Renal pelvis (tissue), 12 donors: ENCODE results near the gene FBXL4. TPM values are rescaled to one million over a fixed set of nuclear protein-coding genes. Genes with fewer than 3 reads are reported as not detected.

ENCODE experiments used
- DNase-seq: peaks from one replicate; pipeline ENCODE4 v3.0.0-alpha.2; 2013
- long read RNA-seq, 16 experiments: transcript quantifications; one replicate each; lab custom pipeline, GENCODE V29; 2026
- polyA plus RNA-seq, 3 donors: library from polyadenylated mRNA; unstranded; fragments of 120-200 nt; gene quantifications; one replicate each; pipeline ENCODE4 v1.2.1, GENCODE V29; 2013; ENCODE audit not compliant: insufficient read length in 3 of 3

The FBXL4 gene
- 10 to 100 TPM; 22.1 to 28.2 (median 24.1) TPM for polyA plus RNA-seq
- long read RNA-seq, donor 1: 0 reads
- long read RNA-seq, donor 2, partial matches to known transcripts: 0 of 1 reads
- long read RNA-seq, donor 2, other reads (novel, unspliced or antisense): 0 of 1 reads
- long read RNA-seq, donor 3, full-length matches to known transcripts: 3 of 3 reads
- long read RNA-seq, donor 3, partial matches to known transcripts: 0 of 3 reads
- long read RNA-seq, donor 3, other reads (novel, unspliced or antisense): 0 of 3 reads
- long read RNA-seq, donor 4, full-length matches to known transcripts: 1 of 11 reads
- long read RNA-seq, donor 4, partial matches to known transcripts: 10 of 11 reads
- long read RNA-seq, donor 4, other reads (novel, unspliced or antisense): 0 of 11 reads
- long read RNA-seq, donor 5, full-length matches to known transcripts: 2 of 2 reads
- long read RNA-seq, donor 5, partial matches to known transcripts: 0 of 2 reads
- long read RNA-seq, donor 5, other reads (novel, unspliced or antisense): 0 of 2 reads
- long read RNA-seq, donor 6, full-length matches to known transcripts: 5 of 5 reads
- long read RNA-seq, donor 6, partial matches to known transcripts: 0 of 5 reads
- long read RNA-seq, donor 6, other reads (novel, unspliced or antisense): 0 of 5 reads
- long read RNA-seq, donor 7: 0 reads
- long read RNA-seq, donor 8, full-length matches to known transcripts: 2 of 2 reads
- long read RNA-seq, donor 8, partial matches to known transcripts: 0 of 2 reads
- long read RNA-seq, donor 8, other reads (novel, unspliced or antisense): 0 of 2 reads
- long read RNA-seq, donor 9, full-length matches to known transcripts: 2 of 9 reads
- long read RNA-seq, donor 9, partial matches to known transcripts: 7 of 9 reads
- long read RNA-seq, donor 9, other reads (novel, unspliced or antisense): 0 of 9 reads
- long read RNA-seq, donor 10, full-length matches to known transcripts: 5 of 5 reads
- long read RNA-seq, donor 10, partial matches to known transcripts: 0 of 5 reads
- long read RNA-seq, donor 10, other reads (novel, unspliced or antisense): 0 of 5 reads
- long read RNA-seq, donor 11, full-length matches to known transcripts: 1 of 1 reads
- long read RNA-seq, donor 11, partial matches to known transcripts: 0 of 1 reads
- long read RNA-seq, donor 11, other reads (novel, unspliced or antisense): 0 of 1 reads
- long read RNA-seq, donor 12, full-length matches to known transcripts: 1 of 6 reads
- long read RNA-seq, donor 12, partial matches to known transcripts: 5 of 6 reads
- long read RNA-seq, donor 12, other reads (novel, unspliced or antisense): 0 of 6 reads
- long read RNA-seq, donor 13: 0 reads
- long read RNA-seq, donor 14, full-length matches to known transcripts: 3 of 3 reads
- long read RNA-seq, donor 14, partial matches to known transcripts: 0 of 3 reads
- long read RNA-seq, donor 14, other reads (novel, unspliced or antisense): 0 of 3 reads
- long read RNA-seq, donor 15, full-length matches to known transcripts: 5 of 5 reads
- long read RNA-seq, donor 15, partial matches to known transcripts: 0 of 5 reads
- long read RNA-seq, donor 15, other reads (novel, unspliced or antisense): 0 of 5 reads
- long read RNA-seq, donor 16, full-length matches to known transcripts: 6 of 6 reads
- long read RNA-seq, donor 16, partial matches to known transcripts: 0 of 6 reads
- long read RNA-seq, donor 16, other reads (novel, unspliced or antisense): 0 of 6 reads

GRCh38 chr6:98947411-98948292, at the start of gene FBXL4:
Gene FBXL4 (minus strand): TSS chr6:98947946. CDS start chr6:98926988, 20,958 bp downstream.
- DNase-seq: peak; percentile 70

- no peak for DNase-seq
These were observed 47.4 kb upstream of the FBXL4 start for GRCh38 chr6:98995116-98995515.

GRCh38 chr6:98992535-98992934, 44.8 kb upstream of the FBXL4 start:
- DNase-seq: no peak

GRCh38 chr6:98986071-98986615, 38.4 kb upstream of the FBXL4 start:
- DNase-seq: no peak

GRCh38 chr6:98985391-98985790, 37.6 kb upstream of the FBXL4 start:
- no peak for DNase-seq

GRCh38 chr6:98984121-98984520, 36.4 kb upstream of the FBXL4 start:
- DNase-seq: no peak

GRCh38 chr6:98981473-98981872, 33.7 kb upstream of the FBXL4 start:
- no peak for DNase-seq

- DNase-seq: no peak
These were observed 33.1 kb upstream of the FBXL4 start for GRCh38 chr6:98980819-98981218.

GRCh38 chr6:98977671-98978292, 30.0 kb upstream of the FBXL4 start:
- DNase-seq: no peak

- no peak for DNase-seq
These were observed 29.1 kb upstream of the FBXL4 start for GRCh38 chr6:98976674-98977385.

- DNase-seq: no peak
These were observed 27.7 kb upstream of the FBXL4 start for GRCh38 chr6:98975421-98975820.

GRCh38 chr6:98974309-98974708, 26.6 kb upstream of the FBXL4 start:
- no peak for DNase-seq

GRCh38 chr6:98973571-98973970, 25.8 kb upstream of the FBXL4 start:
- no peak for DNase-seq

- DNase-seq: no peak
These were observed 23.6 kb upstream of the FBXL4 start for GRCh38 chr6:98971303-98971702.

- DNase-seq: no peak
These were observed 22.7 kb upstream of the FBXL4 start for GRCh38 chr6:98970469-98970868.

GRCh38 chr6:98967616-98968015, 19.9 kb upstream of the FBXL4 start:
- DNase-seq: no peak

GRCh38 chr6:98959631-98960030, 11.9 kb upstream of the FBXL4 start:
- no peak for DNase-seq

- DNase-seq: no peak
These were observed 11.0 kb upstream of the FBXL4 start for GRCh38 chr6:98958776-98959175.
